MM.1S (cell line): ENCODE measurements around the gene STYK1.

ENCODE experiments used
- EZH2 ChIP-seq: fragments of 300-600 bp; sonication (generic); optimal IDR thresholded peaks from 2 replicates; pipeline ENCODE3; 2017; ENCODE audit warnings: low read depth, mild to moderate bottlenecking, antibody characterized with exemption, low read length, mixed read lengths
- EZH2phosphoT487 ChIP-seq: fragments of 300-600 bp; sonication (generic); IDR thresholded peaks from 2 replicates; pipeline ENCODE4 v1.6.1; 2018; ENCODE audit warnings: antibody characterized with exemption, low read length
- TF ChIP-seq, protein P1 (sequence below): fragments of 300-600 bp; sonication (generic); IDR thresholded peaks from 2 replicates; pipeline ENCODE4 v1.5.1; 2016; ENCODE audit warnings: antibody characterized with exemption, low read length, mixed read lengths

DNA sequence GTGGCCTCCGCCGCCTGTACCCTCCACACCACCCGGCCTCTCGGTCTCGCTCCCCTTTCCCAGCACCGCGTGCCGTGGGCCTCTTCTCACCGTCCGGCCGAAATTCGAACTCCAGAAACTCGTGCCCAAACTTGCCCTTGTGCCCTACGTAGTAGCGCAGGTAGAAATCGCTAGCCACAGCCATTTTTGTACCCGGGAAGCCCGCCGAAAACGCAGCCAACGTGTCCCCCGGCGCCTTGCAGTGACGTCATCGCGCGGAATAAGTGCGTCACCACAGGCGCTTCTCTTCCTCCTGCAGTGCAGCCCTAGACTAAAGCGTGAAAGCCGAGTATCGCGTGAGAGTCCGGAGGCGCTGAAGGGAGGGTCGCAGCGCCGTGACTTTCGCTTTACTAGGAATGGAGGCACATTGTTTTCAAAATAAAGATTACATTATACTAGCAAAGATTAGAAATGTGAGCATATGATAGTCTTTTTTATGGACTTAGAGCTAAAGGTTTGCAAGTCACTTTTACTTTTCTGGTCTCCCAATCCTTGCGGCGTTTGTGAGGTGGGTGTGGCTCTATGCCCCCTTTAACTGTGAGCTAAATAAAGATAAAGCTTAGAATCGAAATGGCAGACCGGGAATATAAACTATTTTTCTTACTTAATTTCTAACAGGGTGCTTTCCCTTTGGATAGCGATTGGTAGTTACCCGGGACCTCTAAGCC, 60.4 kb downstream of the STYK1 start, which contains the start of gene MAGOHB:
- TF ChIP-seq EZH2 (no peak), EZH2phosphoT487 (no peak)
- TF ChIP-seq, protein P1, sequence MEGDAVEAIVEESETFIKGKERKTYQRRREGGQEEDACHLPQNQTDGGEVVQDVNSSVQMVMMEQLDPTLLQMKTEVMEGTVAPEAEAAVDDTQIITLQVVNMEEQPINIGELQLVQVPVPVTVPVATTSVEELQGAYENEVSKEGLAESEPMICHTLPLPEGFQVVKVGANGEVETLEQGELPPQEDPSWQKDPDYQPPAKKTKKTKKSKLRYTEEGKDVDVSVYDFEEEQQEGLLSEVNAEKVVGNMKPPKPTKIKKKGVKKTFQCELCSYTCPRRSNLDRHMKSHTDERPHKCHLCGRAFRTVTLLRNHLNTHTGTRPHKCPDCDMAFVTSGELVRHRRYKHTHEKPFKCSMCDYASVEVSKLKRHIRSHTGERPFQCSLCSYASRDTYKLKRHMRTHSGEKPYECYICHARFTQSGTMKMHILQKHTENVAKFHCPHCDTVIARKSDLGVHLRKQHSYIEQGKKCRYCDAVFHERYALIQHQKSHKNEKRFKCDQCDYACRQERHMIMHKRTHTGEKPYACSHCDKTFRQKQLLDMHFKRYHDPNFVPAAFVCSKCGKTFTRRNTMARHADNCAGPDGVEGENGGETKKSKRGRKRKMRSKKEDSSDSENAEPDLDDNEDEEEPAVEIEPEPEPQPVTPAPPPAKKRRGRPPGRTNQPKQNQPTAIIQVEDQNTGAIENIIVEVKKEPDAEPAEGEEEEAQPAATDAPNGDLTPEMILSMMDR = no peak
